Astrocyte of the spinal cord (primary cell): ENCODE results near the gene CCDC195.

Experiments
- DNase-seq: peaks from one replicate; pipeline ENCODE4 v3.0.0; 2011; ENCODE audit warnings: low read depth, low spot score
- H3K4me3 ChIP-seq: 2 replicates; pipeline ENCODE4 v1.5.1; 2011; ENCODE audit warnings: low read depth, mild to moderate bottlenecking, low read length, moderate library complexity
- in situ Hi-C: cut with HindIII; loops from 2 replicates; pipeline ENCODE4 v1.10.0; 2017; ENCODE audit warnings: low sequenced_read_pairs
- TF ChIP-seq, protein P1 (sequence below): IDR thresholded peaks from 2 replicates; pipeline ENCODE4 v1.5.1; 2012; ENCODE audit warnings: low read depth, mild to moderate bottlenecking, low read length, inconsistent platforms

The CCDC195 gene

DNA sequence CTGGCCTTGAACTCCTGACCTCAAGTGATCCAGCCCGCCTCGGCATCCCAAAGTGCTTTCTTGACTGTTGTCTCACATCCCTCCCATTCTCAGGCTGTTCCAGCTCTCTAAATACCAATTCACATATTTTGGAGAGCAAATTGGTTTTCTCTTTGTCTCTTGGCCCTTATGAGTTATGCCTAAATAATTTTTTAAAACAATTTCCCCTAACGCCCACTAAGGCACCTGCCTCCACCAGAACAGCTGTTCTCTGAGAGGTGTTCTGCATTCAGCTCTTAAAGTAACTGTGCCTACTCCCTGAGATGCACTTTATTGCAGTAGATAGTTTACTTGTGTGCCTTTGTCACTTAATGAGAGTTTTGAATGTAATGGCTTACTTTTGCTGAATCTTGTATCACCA, 6.9 kb downstream of the CCDC195 start:
- DNase-seq, result no peak
- in situ Hi-C loops, result no loop called here
- H3K4me3 ChIP-seq, result no peak overlapping the region
- TF ChIP-seq, protein P1, sequence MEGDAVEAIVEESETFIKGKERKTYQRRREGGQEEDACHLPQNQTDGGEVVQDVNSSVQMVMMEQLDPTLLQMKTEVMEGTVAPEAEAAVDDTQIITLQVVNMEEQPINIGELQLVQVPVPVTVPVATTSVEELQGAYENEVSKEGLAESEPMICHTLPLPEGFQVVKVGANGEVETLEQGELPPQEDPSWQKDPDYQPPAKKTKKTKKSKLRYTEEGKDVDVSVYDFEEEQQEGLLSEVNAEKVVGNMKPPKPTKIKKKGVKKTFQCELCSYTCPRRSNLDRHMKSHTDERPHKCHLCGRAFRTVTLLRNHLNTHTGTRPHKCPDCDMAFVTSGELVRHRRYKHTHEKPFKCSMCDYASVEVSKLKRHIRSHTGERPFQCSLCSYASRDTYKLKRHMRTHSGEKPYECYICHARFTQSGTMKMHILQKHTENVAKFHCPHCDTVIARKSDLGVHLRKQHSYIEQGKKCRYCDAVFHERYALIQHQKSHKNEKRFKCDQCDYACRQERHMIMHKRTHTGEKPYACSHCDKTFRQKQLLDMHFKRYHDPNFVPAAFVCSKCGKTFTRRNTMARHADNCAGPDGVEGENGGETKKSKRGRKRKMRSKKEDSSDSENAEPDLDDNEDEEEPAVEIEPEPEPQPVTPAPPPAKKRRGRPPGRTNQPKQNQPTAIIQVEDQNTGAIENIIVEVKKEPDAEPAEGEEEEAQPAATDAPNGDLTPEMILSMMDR, result no peak

DNA sequence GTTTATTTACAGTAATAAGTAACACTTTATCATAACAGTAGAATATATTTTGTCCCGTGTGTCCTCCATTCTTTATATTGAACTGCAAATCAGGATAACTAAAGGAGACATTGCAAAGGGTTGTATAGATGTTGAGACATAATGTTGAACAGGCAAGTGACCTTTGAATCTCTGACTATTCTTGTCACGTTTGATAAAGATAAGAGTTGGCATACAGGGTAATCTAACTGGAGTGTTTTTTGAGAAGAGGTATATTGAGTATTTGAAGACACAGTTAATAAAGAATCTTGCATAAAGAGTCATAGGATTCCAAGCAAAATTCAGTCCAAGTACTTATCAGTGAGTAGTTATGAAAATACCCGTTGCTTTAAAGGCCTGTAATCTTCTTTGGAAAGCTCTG, 21.7 kb downstream of the CCDC195 start:
- TF ChIP-seq, protein P1, result no peak
- no peak for DNase-seq
- in situ Hi-C loops, result no loop called here

DNA sequence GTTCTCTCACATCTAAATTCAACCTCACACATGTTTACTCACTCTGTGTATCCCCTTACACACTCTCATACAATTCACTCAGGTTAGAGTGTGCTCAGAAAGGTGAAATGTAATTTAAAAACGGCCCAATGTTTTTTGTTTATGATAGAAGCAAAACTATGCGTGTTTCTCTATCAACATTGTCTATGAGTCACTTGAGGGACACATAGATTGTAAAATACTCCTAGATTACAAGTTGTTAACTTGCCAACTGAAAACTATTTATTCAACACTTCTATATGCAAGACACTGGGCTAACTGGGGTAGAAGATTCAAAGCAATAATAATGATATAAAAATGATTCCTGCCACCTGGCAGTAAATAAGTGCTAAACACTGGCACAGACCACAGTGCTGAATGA, 24.6 kb downstream of the CCDC195 start:
- in situ Hi-C loops, result no loop called here

More for the DNA sequence above, 21.7 kb downstream of the CCDC195 start:
- H3K4me3 ChIP-seq, result no peak overlapping the region

DNA sequence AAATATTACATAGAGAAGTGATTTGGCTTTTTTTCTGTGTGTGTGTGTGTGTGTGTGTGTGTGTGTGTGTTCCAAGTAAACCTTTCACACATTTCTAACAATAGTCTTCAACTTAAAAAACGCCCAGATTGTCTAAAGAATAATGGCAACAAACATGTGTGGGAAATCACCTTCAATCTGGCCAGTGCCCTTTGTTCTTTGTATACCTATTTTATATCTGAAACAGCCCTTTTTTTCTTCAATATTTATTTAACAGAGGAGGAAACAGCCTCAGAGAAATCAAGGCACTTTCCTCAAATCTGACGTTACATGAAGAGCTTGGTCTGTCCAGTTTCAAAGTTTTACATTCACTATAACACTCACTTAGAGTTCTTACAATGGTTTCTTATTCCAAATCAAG, 25.3 kb downstream of the CCDC195 start:
- no peak overlapping the region for H3K4me3 ChIP-seq
- no peak for DNase-seq
- TF ChIP-seq, protein P1, result no peak
- in situ Hi-C loops, result no loop called here

More for the DNA sequence above, 24.6 kb downstream of the CCDC195 start:
- no peak overlapping the region for H3K4me3 ChIP-seq
- TF ChIP-seq, protein P1, result no peak
- no peak for DNase-seq

DNA sequence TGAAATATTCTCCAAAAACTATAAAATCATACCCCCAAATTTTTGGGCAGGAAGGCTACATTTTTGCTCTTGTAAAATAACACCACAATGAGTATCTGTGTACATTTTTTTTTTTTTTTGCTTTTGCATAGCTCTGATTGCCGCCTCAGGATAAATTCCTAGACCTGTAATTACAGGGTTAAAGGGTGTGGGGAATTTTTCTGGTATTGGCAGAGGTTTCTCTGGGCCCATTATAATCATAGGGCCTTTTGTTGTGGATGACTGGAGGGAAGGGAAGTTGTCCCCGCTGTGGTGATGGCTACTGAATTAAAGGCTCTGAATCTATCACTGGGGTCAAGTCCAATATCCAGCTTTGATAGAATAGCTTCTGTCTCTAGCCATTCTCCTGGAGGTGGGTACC, 26.6 kb downstream of the CCDC195 start:
- DNase-seq, result no peak
- in situ Hi-C loops, result no loop called here
- H3K4me3 ChIP-seq, result no peak overlapping the region
- TF ChIP-seq, protein P1, result no peak

DNA sequence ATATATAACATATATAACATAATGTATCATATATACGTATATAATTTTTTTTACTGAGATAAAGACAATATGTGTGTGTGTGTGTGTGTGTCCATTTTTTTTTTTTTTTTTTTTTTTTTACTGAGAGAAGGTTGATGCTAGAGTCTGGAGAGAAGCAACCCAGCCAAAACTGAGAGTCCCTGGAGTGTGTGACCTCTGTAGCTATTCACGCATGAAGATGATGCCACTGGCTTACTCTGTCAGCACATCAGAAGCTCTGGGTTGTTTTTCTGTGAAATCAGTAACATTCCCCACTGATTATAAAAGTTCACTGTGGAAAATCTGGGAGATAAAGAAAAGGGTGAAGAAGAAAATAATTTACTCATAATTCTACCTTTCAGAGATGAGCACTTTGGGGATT, 27.2 kb downstream of the CCDC195 start:
- in situ Hi-C loops, result no loop called here
- TF ChIP-seq, protein P1, result no peak
- no peak overlapping the region for H3K4me3 ChIP-seq
- DNase-seq, result no peak

DNA sequence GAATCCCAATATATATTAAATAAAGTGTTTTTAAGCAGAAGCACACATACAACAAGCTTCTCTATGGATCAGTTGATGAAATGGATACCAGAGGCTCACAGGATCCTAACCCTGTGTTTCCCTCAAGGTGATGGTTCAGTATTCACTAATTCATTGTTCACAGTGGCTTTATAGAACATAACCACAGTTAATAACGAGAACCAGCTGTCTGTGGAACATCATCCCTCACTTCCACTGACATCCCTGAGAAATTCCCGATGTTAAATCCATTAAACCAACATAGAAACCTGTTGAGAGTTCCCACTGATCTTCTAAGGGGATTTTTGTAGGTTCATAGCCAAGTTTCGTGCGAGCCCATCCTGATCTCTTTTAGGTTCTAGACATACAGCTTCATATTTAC, 29.0 kb downstream of the CCDC195 start:
- no peak overlapping the region for H3K4me3 ChIP-seq
- no peak for DNase-seq
- in situ Hi-C loops, result no loop called here
- TF ChIP-seq, protein P1, result no peak
